Activated CD8-positive, alpha-beta memory T cell treated with anti-CD3 and anti-CD28 coated beads, Interleukin-2, amount 10 ng/mL, durations not matched to agents 7 days and 5 days (primary cell): ENCODE results near the gene BOK. TPM values are rescaled to one million over a fixed set of nuclear protein-coding genes. Genes with fewer than 3 reads are reported as not detected.
"Not testable (repeated sequence)": the region's sequence is repeated elsewhere in the genome, so short reads cannot be mapped to it uniquely, and the experiment has no call there.

ENCODE experiments used
- ATAC-seq: fragments of 150-1000 bp; cut with Tn5 transposase; one replicate; pipeline ENCODE4 v1.10.0; 2021; ENCODE audit warnings: moderate library complexity
- CTCF ChIA-PET: fragments of 350-600 bp; sonication (Branson Sonifier 250); formaldehyde crosslinking; loops from one replicate; lab custom pipeline; 2021; ENCODE audit warnings: antibody characterized with exemption; lab: Charles Lee
- DNase-seq: peaks from one replicate; pipeline ENCODE4 v3.0.0-alpha.2; 2020
- H3K27ac Mint-ChIP-seq: one replicate; pipeline ENCODE4 v1.8.0; 2021; ENCODE audit warnings: mild to moderate bottlenecking, mixed read lengths
- H3K27me3 Mint-ChIP-seq: one replicate; pipeline ENCODE4 v1.8.0; 2021; ENCODE audit warnings: mixed read lengths
- H3K36me3 Mint-ChIP-seq: one replicate; pipeline ENCODE4 v1.8.0; 2021; ENCODE audit warnings: mild to moderate bottlenecking, mixed read lengths
- H3K4me1 Mint-ChIP-seq: one replicate; pipeline ENCODE4 v1.8.0; 2021; ENCODE audit warnings: mixed read lengths
- H3K4me3 Mint-ChIP-seq: one replicate; pipeline ENCODE4 v1.8.0; 2021; ENCODE audit warnings: mild to moderate bottlenecking, moderate library complexity, mixed read lengths
- H3K9me3 Mint-ChIP-seq: one replicate; pipeline ENCODE4 v1.8.0; 2022; ENCODE audit warnings: low read depth, mixed read lengths
- total RNA-seq, 2 experiments: library from RNA; stranded (reverse); gene quantifications; one replicate each; pipeline ENCODE4 v1.2.3, GENCODE V29; 2021

Gene BOK
- total RNA-seq, 2 experiments from 2014 or later: not detected

DNA sequence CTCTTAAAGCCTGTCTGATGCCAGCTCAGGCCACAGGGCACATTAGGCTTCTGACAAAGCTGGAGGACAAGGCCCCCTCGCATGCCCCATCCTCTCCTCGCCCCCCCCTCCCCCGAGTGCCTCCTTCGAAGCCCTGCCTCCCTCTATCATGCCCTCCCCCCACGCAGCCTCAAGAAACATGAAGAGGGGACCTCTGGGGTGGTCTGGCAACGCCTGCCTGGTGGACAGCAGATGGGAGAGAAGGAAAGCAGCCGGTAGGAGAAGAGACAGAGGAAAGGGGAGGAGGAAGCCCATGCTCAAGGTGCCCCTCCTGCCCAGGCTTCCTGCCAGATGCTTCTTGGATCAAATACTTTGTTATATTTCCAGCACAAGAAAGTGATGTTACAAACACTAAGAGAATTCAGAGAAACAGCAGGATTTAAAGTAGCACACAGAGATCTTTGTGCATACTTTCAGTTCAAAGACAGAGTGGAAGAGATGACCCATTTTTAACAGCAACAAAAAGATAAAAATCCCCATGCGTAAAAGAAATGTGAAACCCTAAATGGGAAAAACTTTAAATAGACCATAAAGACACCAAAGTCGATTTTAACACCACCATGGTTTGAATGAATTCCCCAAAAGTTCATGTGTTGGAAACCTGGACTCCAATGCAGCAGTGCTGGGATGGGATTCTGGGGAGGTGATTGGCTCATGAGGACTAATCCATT is 19.0 kb downstream of the BOK start:
- no peaks in the 10 kb centered on the region for H3K4me1 Mint-ChIP-seq
- peak overlapping the region; percentile 9 for H3K27ac Mint-ChIP-seq
- H3K27me3 Mint-ChIP-seq: no peaks in the 10 kb centered on the region
- DNase-seq (no peak), ATAC-seq (no peak)
- H3K36me3 Mint-ChIP-seq: peaks cover 11% of the 10 kb centered on the region
- H3K4me3 Mint-ChIP-seq: no peak overlapping the region
- H3K9me3 Mint-ChIP-seq: no peaks in the 10 kb centered on the region
- CTCF ChIA-PET: no interaction called here

DNA sequence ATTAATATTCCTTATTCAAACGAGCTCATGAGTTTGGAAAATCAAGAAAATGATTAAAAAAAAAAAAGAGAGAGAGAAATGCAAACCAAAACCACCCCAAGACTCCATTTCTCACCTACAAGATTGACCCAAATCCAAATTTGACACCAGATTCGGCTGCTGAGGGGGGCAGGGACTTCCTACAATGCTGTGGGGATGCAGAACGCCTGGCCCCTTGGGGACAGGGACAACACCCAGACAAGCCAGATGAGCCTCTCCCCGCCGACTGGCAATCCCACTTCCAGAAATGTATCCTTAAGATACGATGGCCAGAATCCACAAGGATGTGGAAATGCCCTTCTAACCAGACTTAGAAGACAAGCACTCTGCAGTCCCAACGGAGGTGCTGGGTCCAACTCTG is 20.7 kb downstream of the BOK start:
- Mint-ChIP-seq H3K4me3 (no peak overlapping the region), H3K4me1 (no peaks in the 10 kb centered on the region), H3K27me3 (no peaks in the 10 kb centered on the region), H3K27ac (no peak overlapping the region), H3K36me3 (peaks cover 25% of the 10 kb centered on the region), H3K9me3 (no peaks in the 10 kb centered on the region)
- DNase-seq (no peak), ATAC-seq (no peak)
- CTCF ChIA-PET: no interaction called here

DNA sequence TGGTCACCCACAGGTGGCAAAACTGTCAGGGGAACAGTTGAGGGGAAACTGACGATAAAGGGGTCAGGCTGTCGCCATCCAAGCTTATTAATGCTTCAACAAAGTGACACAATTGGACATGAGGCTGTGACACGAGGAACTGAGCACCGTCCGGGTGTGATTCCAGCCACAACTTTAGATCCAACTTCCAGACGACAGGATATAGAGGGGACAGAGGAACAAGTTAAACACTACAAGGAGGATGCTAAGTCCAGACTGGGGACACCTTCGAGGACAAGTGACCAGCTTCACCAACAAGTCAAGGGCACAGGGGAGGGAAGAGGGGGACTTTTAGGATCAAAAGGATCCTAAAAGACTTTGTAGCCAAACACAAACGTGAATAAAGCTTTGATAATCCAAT is 23.8 kb downstream of the BOK start:
- ATAC-seq (no peak), DNase-seq (no peak)
- Mint-ChIP-seq H3K9me3 (peaks cover 16% of the 10 kb centered on the region), H3K4me3 (no peak overlapping the region), H3K27ac (no peak overlapping the region), H3K4me1 (no peaks in the 10 kb centered on the region), H3K27me3 (no peaks in the 10 kb centered on the region), H3K36me3 (peaks cover 53% of the 10 kb centered on the region)
- CTCF ChIA-PET: no interaction called here

DNA sequence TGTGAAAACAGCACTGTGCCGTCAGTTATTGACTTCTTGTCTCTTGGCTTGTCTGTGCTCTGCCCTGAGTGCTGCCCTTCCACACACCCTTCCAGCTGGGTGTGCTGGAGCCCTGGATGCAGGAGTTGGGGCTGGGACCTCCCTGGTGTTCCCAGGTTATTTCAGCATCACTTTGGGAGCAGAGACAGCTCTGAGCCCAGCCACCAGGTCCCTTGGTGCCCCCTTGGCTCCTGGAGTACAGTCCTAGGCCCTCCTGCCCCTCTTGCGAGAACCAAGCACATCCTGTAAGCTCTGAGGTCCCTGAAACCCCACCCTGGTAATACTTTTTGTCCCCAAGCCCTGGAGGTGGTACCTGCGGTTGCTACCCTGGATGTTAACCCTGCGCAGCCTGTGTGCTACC is 24.3 kb downstream of the BOK start:
- no peaks in the 10 kb centered on the region for H3K27me3 Mint-ChIP-seq
- CTCF ChIA-PET: no interaction called here
- peaks cover 19% of the 10 kb centered on the region for H3K9me3 Mint-ChIP-seq
- DNase-seq (no peak), ATAC-seq (no peak)
- peaks cover 54% of the 10 kb centered on the region for H3K36me3 Mint-ChIP-seq
- no peaks in the 10 kb centered on the region for H3K4me1 Mint-ChIP-seq
- H3K27ac Mint-ChIP-seq: no peak overlapping the region
- no peak overlapping the region for H3K4me3 Mint-ChIP-seq

DNA sequence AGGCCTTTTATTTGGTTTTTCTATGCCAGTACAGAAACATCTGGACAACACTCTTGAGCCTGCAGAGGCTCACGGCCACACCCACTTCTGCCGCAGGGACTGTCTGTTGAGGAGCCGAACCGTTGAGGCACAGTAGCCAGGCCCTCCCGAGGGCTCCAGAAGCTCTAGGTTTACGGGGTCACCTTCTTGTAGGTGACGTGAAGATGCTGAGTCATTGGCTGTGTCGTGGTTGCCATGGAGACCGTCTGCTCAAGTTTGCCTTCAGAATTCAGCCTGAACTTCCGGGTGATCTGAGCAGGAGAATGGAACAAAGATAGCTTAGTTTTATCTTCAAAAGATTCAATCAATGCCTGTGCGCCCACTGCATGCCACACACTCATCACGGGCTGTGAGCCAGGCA is 25.9 kb downstream of the BOK start:
- H3K27me3 Mint-ChIP-seq: no peaks in the 10 kb centered on the region

DNA sequence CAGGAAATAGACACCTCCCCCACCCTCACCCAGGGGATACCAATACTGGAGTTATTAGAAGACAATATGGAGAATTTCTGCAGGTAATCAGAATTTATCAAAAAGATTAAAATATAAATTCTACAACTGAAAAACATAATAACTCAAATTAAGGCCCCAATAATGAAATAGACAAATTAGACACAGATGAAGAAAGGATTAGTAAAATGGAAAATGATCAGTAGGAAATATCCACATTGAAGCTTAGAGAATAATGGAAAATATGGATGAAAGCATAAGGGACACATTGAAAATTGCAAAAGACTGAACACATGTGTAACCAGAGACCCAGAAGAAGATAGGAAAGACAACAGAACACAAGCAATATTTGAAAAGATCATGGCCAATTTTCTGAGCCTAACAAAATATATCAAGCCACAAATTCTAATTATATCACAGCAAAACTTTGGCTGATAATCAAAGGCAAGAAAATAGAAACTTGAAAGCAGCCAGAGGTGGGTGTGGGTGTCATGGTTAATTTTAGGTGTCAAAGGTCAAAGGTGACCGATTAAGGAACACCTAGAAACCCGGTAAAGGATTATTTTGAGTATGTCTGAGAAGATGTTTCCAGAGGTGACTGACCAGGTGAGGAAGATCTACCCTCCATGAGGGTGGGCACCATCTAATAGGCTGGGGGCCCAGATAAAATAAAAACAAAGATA is 28.2 kb downstream of the BOK start:
- CTCF ChIA-PET: no interaction called here
- no peaks in the 10 kb centered on the region for H3K27me3 Mint-ChIP-seq
- peaks cover 19% of the 10 kb centered on the region for H3K9me3 Mint-ChIP-seq
- no peak for ATAC-seq
- DNase-seq: no peak
- no peak overlapping the region for H3K4me3 Mint-ChIP-seq
- H3K36me3 Mint-ChIP-seq: peaks cover 67% of the 10 kb centered on the region
- H3K4me1 Mint-ChIP-seq: no peaks in the 10 kb centered on the region
- H3K27ac Mint-ChIP-seq: no peak overlapping the region

More for the DNA sequence above, 25.9 kb downstream of the BOK start:
- ATAC-seq: no peak
- Mint-ChIP-seq H3K36me3 (peaks cover 69% of the 10 kb centered on the region), H3K9me3 (peaks cover 19% of the 10 kb centered on the region), H3K4me3 (no peak overlapping the region), H3K27ac (no peak overlapping the region), H3K4me1 (no peaks in the 10 kb centered on the region)
- CTCF ChIA-PET: no interaction called here
- DNase-seq: no peak

DNA sequence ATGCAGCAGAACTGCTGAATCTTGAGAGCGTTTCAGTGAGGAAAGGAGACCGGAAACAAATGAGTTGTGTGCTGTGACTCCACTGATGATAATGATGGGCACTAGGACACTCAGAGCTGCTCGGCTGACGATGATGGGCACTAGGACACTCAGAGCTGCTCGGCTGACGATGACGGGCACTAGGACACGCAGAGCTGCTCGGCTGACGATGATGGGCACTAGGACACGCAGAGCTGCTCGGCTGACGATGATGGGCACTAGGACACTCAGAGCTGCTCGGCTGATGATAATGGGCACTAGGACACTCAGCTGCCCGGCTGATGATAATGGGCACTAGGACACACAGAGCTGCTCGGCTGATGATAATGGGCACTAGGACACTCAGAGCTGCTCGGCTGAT is 31.3 kb downstream of the BOK start:
- CTCF ChIA-PET: interaction anchor here (0.8 kb wide), 1 partner anchor 10 kb away, joined by 3 read pairs; no protein-coding TSS in a partner anchor
- not testable (repeated sequence) for H3K4me3 Mint-ChIP-seq, DNase-seq, H3K27ac Mint-ChIP-seq, H3K27me3 Mint-ChIP-seq, ATAC-seq, H3K4me1 Mint-ChIP-seq
- Mint-ChIP-seq H3K9me3 (peaks cover 18% of the 10 kb centered on the region), H3K36me3 (peaks cover 38% of the 10 kb centered on the region)

DNA sequence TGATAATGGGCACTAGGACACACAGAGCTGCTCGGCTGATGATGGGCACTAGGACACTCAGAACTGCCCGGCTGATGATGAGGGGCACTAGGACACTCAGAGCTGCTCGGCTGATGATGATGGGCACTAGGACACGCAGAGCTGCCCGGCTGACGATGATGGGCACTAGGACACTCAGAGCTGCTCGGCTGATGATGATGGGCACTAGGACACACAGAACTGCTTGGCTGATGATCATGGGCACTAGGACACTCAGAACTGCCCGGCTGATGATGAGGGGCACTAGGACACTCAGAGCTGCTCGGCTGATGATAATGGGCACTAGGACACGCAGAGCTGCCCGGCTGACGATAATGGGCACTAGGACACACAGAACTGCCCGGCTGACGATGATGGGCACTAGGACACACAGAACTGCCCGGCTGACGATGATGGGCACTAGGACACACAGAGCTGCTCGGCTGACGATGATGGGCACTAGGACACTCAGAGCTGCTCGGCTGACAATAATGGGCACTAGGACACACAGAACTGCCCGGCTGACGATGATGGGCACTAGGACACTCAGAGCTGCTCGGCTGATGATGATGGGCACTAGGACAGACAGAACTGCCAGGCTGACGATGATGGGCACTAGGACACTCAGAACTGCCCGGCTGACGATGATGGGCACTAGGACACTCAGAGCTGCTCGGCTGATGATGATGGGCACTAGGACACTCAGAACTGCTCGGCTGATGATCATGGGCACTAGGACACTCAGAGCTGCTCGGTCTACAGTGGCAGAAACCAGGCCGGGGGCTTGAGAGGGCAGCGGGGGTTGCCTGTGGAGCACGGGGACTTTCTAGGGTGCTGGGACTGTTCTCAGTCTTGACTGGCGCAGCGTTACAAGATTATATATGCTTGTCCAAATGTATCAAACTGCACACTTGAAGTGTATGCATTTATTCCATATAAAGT is 32.2 kb downstream of the BOK start:
- ATAC-seq, H3K27me3 Mint-ChIP-seq, DNase-seq, H3K27ac Mint-ChIP-seq, H3K4me1 Mint-ChIP-seq, H3K4me3 Mint-ChIP-seq: not testable (repeated sequence)
- Mint-ChIP-seq H3K9me3 (peaks cover 12% of the 10 kb centered on the region), H3K36me3 (peaks cover 30% of the 10 kb centered on the region)
- CTCF ChIA-PET: interaction anchor here (0.6 to 0.8 kb wide), 2 partner anchors 11 to 333 kb away, joined by 3 read pairs; no protein-coding TSS in a partner anchor

DNA sequence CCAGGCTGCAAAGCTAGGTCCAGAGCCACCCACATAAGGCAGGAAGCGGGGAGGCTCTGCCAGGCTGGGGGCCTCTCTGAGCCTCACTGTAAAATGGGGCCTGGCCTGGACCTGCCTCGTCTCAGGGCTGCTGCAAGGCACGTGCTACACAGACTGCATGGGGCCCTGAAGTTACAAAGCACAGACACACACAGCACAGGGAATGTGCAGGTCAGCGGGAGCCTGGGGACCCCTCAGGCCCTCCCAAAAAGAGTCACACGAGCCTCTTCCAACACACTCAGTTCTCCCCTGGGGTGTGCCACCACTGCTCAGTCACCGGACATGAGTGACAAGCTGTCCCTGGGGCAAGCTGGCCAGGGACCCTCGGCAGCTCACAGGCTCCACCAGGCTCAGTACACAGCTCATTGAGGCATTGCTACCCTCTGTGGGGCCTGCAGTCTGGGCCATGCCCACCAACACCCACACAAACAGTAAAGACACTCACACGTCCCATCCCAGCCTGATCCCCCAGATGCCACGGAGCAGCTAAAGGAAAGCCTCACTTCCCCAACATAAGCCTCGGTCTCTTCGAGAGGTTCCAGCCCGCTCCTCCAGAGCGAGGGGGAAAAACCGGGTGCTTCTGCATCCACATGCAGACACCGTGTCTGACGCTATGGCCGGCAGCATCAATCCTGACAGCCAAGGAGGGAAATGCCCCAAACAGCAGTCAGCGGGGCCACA is 33.7 kb downstream of the BOK start:
- peaks cover 16% of the 10 kb centered on the region for H3K36me3 Mint-ChIP-seq
- H3K9me3 Mint-ChIP-seq: peaks cover 3% of the 10 kb centered on the region
- no peak overlapping the region for H3K27ac Mint-ChIP-seq
- CTCF ChIA-PET: interaction anchor here (0.6 kb wide), 1 partner anchor 355 kb away, joined by 3 read pairs; no protein-coding TSS in a partner anchor
- no peaks in the 10 kb centered on the region for H3K27me3 Mint-ChIP-seq
- DNase-seq (no peak), ATAC-seq (no peak)
- H3K4me3 Mint-ChIP-seq: no peak overlapping the region
- H3K4me1 Mint-ChIP-seq: no peaks in the 10 kb centered on the region

DNA sequence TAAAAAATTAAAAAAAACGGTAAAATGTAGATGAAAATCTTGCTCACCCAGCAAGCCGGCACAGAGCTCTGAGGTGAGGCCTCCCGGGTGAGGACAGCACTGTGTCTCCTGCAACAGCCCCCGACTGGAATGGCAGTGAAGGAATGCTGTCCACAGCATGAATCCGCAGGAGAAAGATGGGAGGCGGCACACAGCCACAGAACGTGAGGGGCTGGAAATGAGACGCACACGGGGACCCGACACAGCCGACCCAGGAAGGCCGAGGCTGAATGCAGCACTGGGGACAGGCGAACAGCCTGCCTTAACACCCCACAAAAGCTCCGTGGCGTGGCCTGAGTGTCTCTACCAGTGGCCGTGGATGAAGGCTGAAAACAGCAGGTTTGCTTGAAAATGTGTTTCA is 34.7 kb downstream of the BOK start:
- DNase-seq (no peak), ATAC-seq (no peak)
- H3K9me3 Mint-ChIP-seq: no peaks in the 10 kb centered on the region
- no peak overlapping the region for H3K27ac Mint-ChIP-seq
- CTCF ChIA-PET: no interaction called here
- no peak overlapping the region for H3K4me3 Mint-ChIP-seq
- H3K27me3 Mint-ChIP-seq: no peaks in the 10 kb centered on the region
- peaks cover 13% of the 10 kb centered on the region for H3K36me3 Mint-ChIP-seq
- no peaks in the 10 kb centered on the region for H3K4me1 Mint-ChIP-seq

DNA sequence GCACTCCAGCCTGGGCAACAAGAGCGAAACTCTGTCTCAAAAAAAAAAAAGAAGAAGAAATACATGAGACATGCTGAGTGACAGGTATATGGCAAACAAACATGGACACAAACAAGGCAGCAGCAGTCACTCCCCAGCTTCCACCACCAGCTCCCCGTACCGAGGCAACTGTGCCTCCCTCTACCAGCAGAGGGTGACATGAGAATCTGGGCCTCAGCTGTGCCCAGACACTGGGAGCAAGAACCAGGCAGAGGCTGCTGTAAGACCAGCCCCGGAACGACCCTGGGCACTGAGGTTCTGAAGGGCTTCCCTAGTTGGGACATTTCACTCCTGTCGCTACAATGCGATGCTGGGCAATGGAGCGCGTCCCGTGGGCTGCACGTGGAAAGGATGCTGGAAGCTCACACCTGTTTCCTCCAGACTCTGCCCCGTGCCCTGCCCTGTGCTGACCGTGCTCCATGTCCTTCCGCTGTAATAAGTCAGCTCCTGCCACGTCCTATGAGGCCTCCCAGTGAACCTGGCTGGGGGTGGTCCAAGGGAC is 37.1 kb downstream of the BOK start:
- Mint-ChIP-seq H3K27ac (no peak overlapping the region), H3K27me3 (no peaks in the 10 kb centered on the region), H3K4me3 (no peak overlapping the region), H3K9me3 (no peaks in the 10 kb centered on the region), H3K4me1 (no peaks in the 10 kb centered on the region), H3K36me3 (peaks cover 9% of the 10 kb centered on the region)
- DNase-seq: no peak
- ATAC-seq: no peak
- CTCF ChIA-PET: interaction anchor here (2.4 kb wide), 1 partner anchor 14 kb away, joined by 10 read pairs; no protein-coding TSS in a partner anchor

DNA sequence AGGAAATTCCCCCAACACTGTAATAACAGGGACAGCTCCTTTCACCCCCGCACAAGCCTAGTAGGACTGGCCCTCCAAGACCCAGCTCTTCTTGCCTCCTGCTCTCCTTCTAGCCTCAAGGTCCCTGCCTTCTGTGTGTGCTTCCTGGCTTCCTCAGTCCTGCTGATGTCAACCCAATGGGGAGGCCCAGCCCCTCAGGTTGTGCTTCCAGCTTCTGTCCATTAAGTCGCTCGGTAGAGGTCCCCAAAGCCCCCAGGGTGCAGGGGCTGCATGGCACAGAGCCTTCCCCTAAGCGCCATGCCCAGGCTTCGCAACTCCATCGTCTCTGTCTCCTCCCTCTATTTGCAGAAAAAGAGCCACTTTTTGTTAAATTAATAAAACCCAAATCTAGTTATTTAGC is 39.0 kb downstream of the BOK start:
- no peak for DNase-seq
- ATAC-seq: no peak
- H3K36me3 Mint-ChIP-seq: peaks cover 15% of the 10 kb centered on the region
- no peak overlapping the region for H3K27ac Mint-ChIP-seq
- no peak overlapping the region for H3K4me3 Mint-ChIP-seq
- no peaks in the 10 kb centered on the region for H3K9me3 Mint-ChIP-seq
- no peaks in the 10 kb centered on the region for H3K27me3 Mint-ChIP-seq
- H3K4me1 Mint-ChIP-seq: no peaks in the 10 kb centered on the region
- CTCF ChIA-PET: interaction anchor here (0.8 to 1.1 kb wide), 2 partner anchors 13 to 219 kb away, joined by 3 to 4 read pairs; no protein-coding TSS in a partner anchor
